Endodermal cell (in vitro differentiated cells): ENCODE measurements around the gene KRTAP4-8. TPM values are rescaled to one million over a fixed set of nuclear protein-coding genes. Genes with fewer than 3 reads are reported as not detected.

Experiments
- DNase-seq: peaks from one replicate; pipeline ENCODE4 v3.0.0-alpha.2; 2017
- H3K27ac ChIP-seq: 2 replicates; pipeline ENCODE4 v1.5.1; 2013; ENCODE audit warnings: mild to moderate bottlenecking, low read depth, low read length, moderate library complexity
- H3K27me3 ChIP-seq: 2 replicates; pipeline ENCODE4 v1.6.1; 2013; ENCODE audit warnings: mild to moderate bottlenecking, low read length, moderate library complexity; ENCODE audit not compliant: insufficient read depth, control insufficient read depth, poor library complexity, severe bottlenecking
- H3K36me3 ChIP-seq: 2 replicates; pipeline ENCODE4 v1.7.0; 2013; ENCODE audit warnings: mild to moderate bottlenecking, low read length, moderate library complexity; ENCODE audit not compliant: control insufficient read depth, insufficient read depth
- H3K4me1 ChIP-seq: one replicate; pipeline ENCODE4 v1.7.0; 2013; ENCODE audit warnings: low read length; ENCODE audit not compliant: control insufficient read depth, insufficient read depth
- H3K4me3 ChIP-seq: 2 replicates; pipeline ENCODE4 v1.5.1; 2013; ENCODE audit warnings: mild to moderate bottlenecking, low read length, moderate library complexity
- H3K9ac ChIP-seq: 2 replicates; pipeline ENCODE4 v1.6.1; 2013; ENCODE audit warnings: mild to moderate bottlenecking, low read length, moderate library complexity; ENCODE audit not compliant: poor library complexity, severe bottlenecking; ENCODE audit errors: extremely low read depth
- H3K9me3 ChIP-seq: 2 replicates; pipeline ENCODE4 v1.6.1; 2013; ENCODE audit warnings: mild to moderate bottlenecking, low read length, moderate library complexity; ENCODE audit not compliant: control insufficient read depth
- H3K27ac Mint-ChIP-seq: 2 replicates; pipeline ENCODE4 v1.8.0; 2020; ENCODE audit warnings: mixed read lengths
- H3K27me3 Mint-ChIP-seq: 2 replicates; pipeline ENCODE4 v1.8.0; 2021; ENCODE audit warnings: mild to moderate bottlenecking, mixed read lengths; ENCODE audit not compliant: insufficient read depth
- H3K36me3 Mint-ChIP-seq: 2 replicates; pipeline ENCODE4 v1.8.0; 2020; ENCODE audit warnings: low read depth, mixed read lengths
- H3K4me1 Mint-ChIP-seq: 2 replicates; pipeline ENCODE4 v1.8.0; 2020; ENCODE audit warnings: mixed read lengths
- H3K4me3 Mint-ChIP-seq: 2 replicates; pipeline ENCODE4 v1.8.0; 2020; ENCODE audit warnings: mild to moderate bottlenecking, moderate library complexity, mixed read lengths
- H3K9me3 Mint-ChIP-seq: 2 replicates; pipeline ENCODE4 v1.8.0; 2020; ENCODE audit warnings: mild to moderate bottlenecking, mixed read lengths
- CTCF ChIP-seq: fragments of 200-600 bp; sonication (generic); conservative IDR thresholded peaks from 2 replicates; pipeline ENCODE4 v1.5.0; 2021; ENCODE audit warnings: antibody characterized with exemption, mild to moderate bottlenecking
- WGBS, 2 experiments: methylation state at CpG; one replicate each; pipeline versions ENCODE4 v1.1.5 to v1.1.7; 2013; ENCODE audit warnings: missing lambda C conversion rate in 2 of 2, mixed read lengths in 1 of 2; ENCODE audit not compliant: insufficient coverage in 1 of 2, insufficient read length in 1 of 2; 5-methylcytosine and 5-hydroxymethylcytosine counted together
- total RNA-seq, 2 donors: library from RNA; stranded (reverse); fragmentation: NEBNext Ultra II Directional in 1 of 2; extraction: Animal tissue kit (Norgen Biotek cat#: 25700) in 1 of 2; gene quantifications; 2 replicates in 1 of 2; 3 replicates in 1 of 2; pipeline ENCODE4 v1.2.1, GENCODE V29; 2021

KRTAP4-8 gene
- total RNA-seq, 2 donors from 2014 or later: not detected

- H3K4me3 ChIP-seq: no peak overlapping the region
- no peaks in the 10 kb centered on the region for H3K9me3 ChIP-seq
- H3K4me1 ChIP-seq: no peaks in the 10 kb centered on the region
- H3K36me3 ChIP-seq: no peaks in the 10 kb centered on the region
- Mint-ChIP-seq H3K36me3 (no peaks in the 10 kb centered on the region), H3K9me3 (no peaks in the 10 kb centered on the region), H3K27ac (no peak overlapping the region), H3K27me3 (no peaks in the 10 kb centered on the region), H3K4me1 (no peaks in the 10 kb centered on the region), H3K4me3 (no peak overlapping the region)
- WGBS, 2 experiments: 85 to 95% methylated on average over 2 of the region's 2 CpGs
- DNase-seq: no peak
- H3K9ac ChIP-seq: no peak overlapping the region
- H3K27ac ChIP-seq: no peak overlapping the region
- H3K27me3 ChIP-seq: no peaks in the 10 kb centered on the region
- no peak for TF ChIP-seq CTCF
These were observed 36.2 kb upstream of the KRTAP4-8 start for GRCh38 chr17:41133880-41134735.

GRCh38 chr17:41131979-41132378 lies 34.0 kb upstream of the KRTAP4-8 start:
- H3K4me1 ChIP-seq: no peaks in the 10 kb centered on the region
- no peak for TF ChIP-seq CTCF
- 94 to 100% methylated on average over 3 of the region's 3 CpGs for WGBS, 2 experiments
- Mint-ChIP-seq H3K27me3 (no peaks in the 10 kb centered on the region), H3K9me3 (no peaks in the 10 kb centered on the region), H3K4me1 (no peaks in the 10 kb centered on the region), H3K36me3 (no peaks in the 10 kb centered on the region), H3K27ac (no peak overlapping the region), H3K4me3 (no peak overlapping the region)
- no peaks in the 10 kb centered on the region for H3K27me3 ChIP-seq
- no peaks in the 10 kb centered on the region for H3K9me3 ChIP-seq
- no peaks in the 10 kb centered on the region for H3K36me3 ChIP-seq
- H3K27ac ChIP-seq: no peak overlapping the region
- DNase-seq: no peak
- H3K9ac ChIP-seq: no peak overlapping the region
- H3K4me3 ChIP-seq: no peak overlapping the region

- 100% methylated on average over 1 of the region's 1 CpG; no CpG with 5 or more reads in 1 of the 2 experiments for WGBS, 2 experiments
- no peak overlapping the region for H3K4me3 Mint-ChIP-seq
- TF ChIP-seq CTCF: no peak
- Histone ChIP-seq H3K27ac (no peak overlapping the region), H3K4me3 (no peak overlapping the region), H3K9ac (no peak overlapping the region), H3K4me1 (no peaks in the 10 kb centered on the region), H3K27me3 (no peaks in the 10 kb centered on the region), H3K36me3 (no peaks in the 10 kb centered on the region), H3K9me3 (peaks cover 4% of the 10 kb centered on the region)
- H3K27ac Mint-ChIP-seq: no peak overlapping the region
- no peaks in the 10 kb centered on the region for H3K4me1 Mint-ChIP-seq
- no peaks in the 10 kb centered on the region for H3K36me3 Mint-ChIP-seq
- DNase-seq: no peak
- no peaks in the 10 kb centered on the region for H3K27me3 Mint-ChIP-seq
- peaks cover under 1% of the 10 kb centered on the region for H3K9me3 Mint-ChIP-seq
These were observed 29.4 kb upstream of the KRTAP4-8 start for GRCh38 chr17:41127371-41127770.
